Measurements from ENCODE around the gene FBXL5. TPM values are rescaled to one million over a fixed set of nuclear protein-coding genes. Genes with fewer than 3 reads are reported as not detected.
A peak's percentile ranks its signal among the peaks of the same experiment; 100 is the strongest.

The FBXL5 gene
- 10 to 100 TPM; 38.4 to 63.6 (median 53.6) TPM for polyA plus RNA-seq
- long read RNA-seq, donor 1, transcript FBXL5-201 (11 exons, 3,385 nt): major isoform, 25 of 217 reads
- long read RNA-seq, donor 1, partial matches to known transcripts: 81 of 217 reads
- long read RNA-seq, donor 1, other reads (novel, unspliced or antisense): 107 of 217 reads
- long read RNA-seq, donor 2, partial matches to known transcripts: 0 of 6 reads
- long read RNA-seq, donor 2, other reads (novel, unspliced or antisense): 0 of 6 reads
- long read RNA-seq, donor 3, partial matches to known transcripts: 16 of 21 reads
- long read RNA-seq, donor 3, other reads (novel, unspliced or antisense): 0 of 21 reads
- long read RNA-seq, donor 4: 0 reads
- long read RNA-seq, donor 5, partial matches to known transcripts: 0 of 1 reads
- long read RNA-seq, donor 5, other reads (novel, unspliced or antisense): 0 of 1 reads
- long read RNA-seq, donor 6, transcript FBXL5-201 (11 exons, 3,385 nt): major isoform, 5 of 63 reads
- long read RNA-seq, donor 6, partial matches to known transcripts: 36 of 63 reads
- long read RNA-seq, donor 6, other reads (novel, unspliced or antisense): 19 of 63 reads
- long read RNA-seq, donor 7: 0 reads
- long read RNA-seq, donor 8, partial matches to known transcripts: 0 of 1 reads
- long read RNA-seq, donor 8, other reads (novel, unspliced or antisense): 0 of 1 reads
- long read RNA-seq, donor 9, partial matches to known transcripts: 0 of 5 reads
- long read RNA-seq, donor 9, other reads (novel, unspliced or antisense): 0 of 5 reads
- long read RNA-seq, donor 10, transcript FBXL5-201 (11 exons, 3,385 nt): major isoform, 14 of 28 reads
- long read RNA-seq, donor 10, partial matches to known transcripts: 10 of 28 reads
- long read RNA-seq, donor 10, other reads (novel, unspliced or antisense): 0 of 28 reads

GRCh38 chr4:15655223-15656037 lies at the start of gene FBXL5:
FBXL5 (minus strand) TSS chr4:15655357; CDS start chr4:15655287, 70 bp downstream.
- Histone ChIP-seq H3K27ac (ENCODE audit: low read depth in 1 of 3, low read length in 2 of 3) (peak within 1 kb of the TSS; percentile 95 to 98 (median 96)), H3K27me3 (ENCODE audit: control insufficient read depth in 3 of 3, insufficient read depth in 3 of 3, low read length in 3 of 3) (no peaks in the 10 kb centered on the region), H3K36me3 (ENCODE audit: control insufficient read depth in 3 of 3, insufficient read depth in 2 of 3, low read depth in 1 of 3, low read length in 3 of 3) (no peaks in the 10 kb centered on the region), H3K4me1 (ENCODE audit: control insufficient read depth in 3 of 3, insufficient read depth in 2 of 3, low read depth in 1 of 3, low read length in 2 of 3) (peaks cover 0 to 25% (median 5%) of the 10 kb centered on the region in 3 donors), H3K4me3 (ENCODE audit: low read depth in 1 of 3, low read length in 3 of 3) (peak within 1 kb of the TSS; percentile 75 to 90 (median 84)), H3K9me3 (ENCODE audit: control insufficient read depth in 2 of 2, insufficient read depth in 1 of 2, low read depth in 1 of 2, low read length in 1 of 2) (no peaks in the 10 kb centered on the region)
- no peak for FAIRE-seq
- peak; percentile 85 to 95 for DNase-seq
- 5 to 9% (median 6%) methylated on average over 72 to 85 of the region's 85 CpGs for WGBS, 3 donors

- DNase-seq (peak in 1 of 2 donors; percentile 29), FAIRE-seq (no peak)
- Histone ChIP-seq H3K4me1 (ENCODE audit: control insufficient read depth in 3 of 3, insufficient read depth in 2 of 3, low read depth in 1 of 3, low read length in 2 of 3) (peaks cover 0 to 18% (median 0%) of the 10 kb centered on the region in 3 donors), H3K4me3 (ENCODE audit: low read depth in 1 of 3, low read length in 3 of 3) (peak overlapping the region in 1 of 3 donors; percentile 83), H3K27ac (ENCODE audit: low read depth in 1 of 3, low read length in 2 of 3) (peak overlapping the region in 1 of 3 donors; percentile 51), H3K36me3 (ENCODE audit: control insufficient read depth in 3 of 3, insufficient read depth in 2 of 3, low read depth in 1 of 3, low read length in 3 of 3) (peaks cover 0 to 9% (median 0%) of the 10 kb centered on the region in 3 donors), H3K9me3 (ENCODE audit: control insufficient read depth in 2 of 2, insufficient read depth in 1 of 2, low read depth in 1 of 2, low read length in 1 of 2) (no peaks in the 10 kb centered on the region), H3K27me3 (ENCODE audit: control insufficient read depth in 3 of 3, insufficient read depth in 3 of 3, low read length in 3 of 3) (no peaks in the 10 kb centered on the region)
Measured at GRCh38 chr4:15704129-15704528, 49.0 kb upstream of the FBXL5 start.

- H3K4me3 ChIP-seq (ENCODE audit: low read depth in 1 of 3, low read length in 3 of 3): peak overlapping the region in 2 of 3 donors; percentile 60 to 83
- peak in 1 of 2 donors; percentile 25 for DNase-seq
- WGBS, 3 donors: 66 to 93% (median 78%) methylated on average over 11 of the region's 11 CpGs
Measured at GRCh38 chr4:15703439-15703838, 48.3 kb upstream of the FBXL5 start.

GRCh38 chr4:15702941-15703403 lies 47.8 kb upstream of the FBXL5 start, which contains the start of gene BST1:
BST1 (plus strand) TSS chr4:15703065; CDS start chr4:15703145, 80 bp downstream.
- Histone ChIP-seq H3K9me3 (ENCODE audit: control insufficient read depth in 2 of 2, insufficient read depth in 1 of 2, low read depth in 1 of 2, low read length in 1 of 2) (no peaks in the 10 kb centered on the region), H3K4me3 (ENCODE audit: low read depth in 1 of 3, low read length in 3 of 3) (peak within 1 kb of the TSS in 2 of 3 donors; percentile 60 to 83), H3K27me3 (ENCODE audit: control insufficient read depth in 3 of 3, insufficient read depth in 3 of 3, low read length in 3 of 3) (no peaks in the 10 kb centered on the region), H3K4me1 (ENCODE audit: control insufficient read depth in 3 of 3, insufficient read depth in 2 of 3, low read depth in 1 of 3, low read length in 2 of 3) (peaks cover 0 to 18% (median 0%) of the 10 kb centered on the region in 3 donors), H3K27ac (ENCODE audit: low read depth in 1 of 3, low read length in 2 of 3) (peak within 1 kb of the TSS; percentile 14 to 84 (median 72)), H3K36me3 (ENCODE audit: control insufficient read depth in 3 of 3, insufficient read depth in 2 of 3, low read depth in 1 of 3, low read length in 3 of 3) (peaks cover 0 to under 1% (median 0%) of the 10 kb centered on the region in 3 donors)
- 1 to 3% (median 2%) methylated on average over 39 to 43 of the region's 43 CpGs for WGBS, 3 donors
- FAIRE-seq (no peak), DNase-seq (peak; percentile 94 to 95)

More at GRCh38 chr4:15703439-15703838, 48.3 kb upstream of the FBXL5 start:
- no peak for FAIRE-seq
- Histone ChIP-seq H3K36me3 (ENCODE audit: control insufficient read depth in 3 of 3, insufficient read depth in 2 of 3, low read depth in 1 of 3, low read length in 3 of 3) (peaks cover 0 to 6% (median 0%) of the 10 kb centered on the region in 3 donors), H3K27me3 (ENCODE audit: control insufficient read depth in 3 of 3, insufficient read depth in 3 of 3, low read length in 3 of 3) (no peaks in the 10 kb centered on the region), H3K27ac (ENCODE audit: low read depth in 1 of 3, low read length in 2 of 3) (peak overlapping the region in 2 of 3 donors; percentile 72 to 84), H3K4me1 (ENCODE audit: control insufficient read depth in 3 of 3, insufficient read depth in 2 of 3, low read depth in 1 of 3, low read length in 2 of 3) (peaks cover 0 to 18% (median 0%) of the 10 kb centered on the region in 3 donors), H3K9me3 (ENCODE audit: control insufficient read depth in 2 of 2, insufficient read depth in 1 of 2, low read depth in 1 of 2, low read length in 1 of 2) (no peaks in the 10 kb centered on the region)

GRCh38 chr4:15696866-15697265 lies 41.7 kb upstream of the FBXL5 start:
- H3K4me3 ChIP-seq (ENCODE audit: low read depth in 1 of 3, low read length in 3 of 3): no peak overlapping the region
- no peak for DNase-seq
- 90 to 97% (median 97%) methylated on average over 1 of the region's 1 CpG for WGBS, 3 donors
- no peaks in the 10 kb centered on the region for H3K27me3 ChIP-seq (ENCODE audit: control insufficient read depth in 3 of 3, insufficient read depth in 3 of 3, low read length in 3 of 3)
- H3K36me3 ChIP-seq (ENCODE audit: control insufficient read depth in 3 of 3, insufficient read depth in 2 of 3, low read depth in 1 of 3, low read length in 3 of 3): no peaks in the 10 kb centered on the region
- no peak for FAIRE-seq
- no peak overlapping the region for H3K27ac ChIP-seq (ENCODE audit: low read depth in 1 of 3, low read length in 2 of 3)
- H3K4me1 ChIP-seq (ENCODE audit: control insufficient read depth in 3 of 3, insufficient read depth in 2 of 3, low read depth in 1 of 3, low read length in 2 of 3): peaks cover 0 to 11% (median 0%) of the 10 kb centered on the region in 3 donors
- peaks cover 0 to 3% of the 10 kb centered on the region in 2 donors for H3K9me3 ChIP-seq (ENCODE audit: control insufficient read depth in 2 of 2, insufficient read depth in 1 of 2, low read depth in 1 of 2, low read length in 1 of 2)

- Histone ChIP-seq H3K27me3 (ENCODE audit: control insufficient read depth in 3 of 3, insufficient read depth in 3 of 3, low read length in 3 of 3) (no peaks in the 10 kb centered on the region), H3K36me3 (ENCODE audit: control insufficient read depth in 3 of 3, insufficient read depth in 2 of 3, low read depth in 1 of 3, low read length in 3 of 3) (no peaks in the 10 kb centered on the region), H3K27ac (ENCODE audit: low read depth in 1 of 3, low read length in 2 of 3) (no peak overlapping the region), H3K4me1 (ENCODE audit: control insufficient read depth in 3 of 3, insufficient read depth in 2 of 3, low read depth in 1 of 3, low read length in 2 of 3) (peaks cover 0 to 6% (median under 1%) of the 10 kb centered on the region in 3 donors), H3K9me3 (ENCODE audit: control insufficient read depth in 2 of 2, insufficient read depth in 1 of 2, low read depth in 1 of 2, low read length in 1 of 2) (peaks cover 0 to 3% of the 10 kb centered on the region in 2 donors), H3K4me3 (ENCODE audit: low read depth in 1 of 3, low read length in 3 of 3) (no peak overlapping the region)
- DNase-seq (peak in 1 of 2 donors; percentile 46), FAIRE-seq (no peak)
- WGBS, 3 donors: 17 to 53% (median 29%) methylated on average over 3 of the region's 3 CpGs
Measured at GRCh38 chr4:15695729-15696128, 40.6 kb upstream of the FBXL5 start.

GRCh38 chr4:15695240-15695699 lies 40.1 kb upstream of the FBXL5 start:
- Histone ChIP-seq H3K27me3 (ENCODE audit: control insufficient read depth in 3 of 3, insufficient read depth in 3 of 3, low read length in 3 of 3) (no peaks in the 10 kb centered on the region), H3K4me3 (ENCODE audit: low read depth in 1 of 3, low read length in 3 of 3) (no peak overlapping the region), H3K36me3 (ENCODE audit: control insufficient read depth in 3 of 3, insufficient read depth in 2 of 3, low read depth in 1 of 3, low read length in 3 of 3) (no peaks in the 10 kb centered on the region), H3K4me1 (ENCODE audit: control insufficient read depth in 3 of 3, insufficient read depth in 2 of 3, low read depth in 1 of 3, low read length in 2 of 3) (peaks cover 0 to 4% (median 3%) of the 10 kb centered on the region in 3 donors), H3K9me3 (ENCODE audit: control insufficient read depth in 2 of 2, insufficient read depth in 1 of 2, low read depth in 1 of 2, low read length in 1 of 2) (peaks cover 0 to 3% of the 10 kb centered on the region in 2 donors), H3K27ac (ENCODE audit: low read depth in 1 of 3, low read length in 2 of 3) (no peak overlapping the region)
- no peak for DNase-seq
- WGBS, 3 donors: 94 to 97% (median 96%) methylated on average over 10 of the region's 10 CpGs
- FAIRE-seq: no peak
